Mucosa of gallbladder (tissue), 1 donor: Measurements from ENCODE around the gene IER3IP1. TPM values are rescaled to one million over a fixed set of nuclear protein-coding genes. Genes with fewer than 3 reads are reported as not detected.

Experiments
- total RNA-seq: library from RNA; stranded (reverse); gene quantifications from one replicate; pipeline ENCODE4 v1.2.1, GENCODE V29; 2021
- donor health status: DM: no; HTN: no; CAD: no.

IER3IP1 gene
- total RNA-seq, 1 donor from 2014 or later, result 11.3 TPM

Other genes with a start within 250 kb of the IER3IP1 start
- not detected for gene ELOA2, start 140.7 kb downstream of the IER3IP1 start, total RNA-seq
- 36.9 TPM for gene HDHD2, start 25.9 kb downstream of the IER3IP1 start, total RNA-seq
- gene SKOR2, start 75.3 kb upstream of the IER3IP1 start, total RNA-seq, result not detected